OCI-LY1 (cell line): ENCODE results near the gene RASSF8.

Experiments
- EZH2 ChIP-seq: fragments of 200-600 bp; sonication (generic), shearing (Covaris generic); IDR thresholded peaks from 2 replicates; pipeline ENCODE4 v1.8.0; 2017; ENCODE audit warnings: borderline replicate concordance, mixed run types, mild to moderate bottlenecking, antibody characterized with exemption, low read length, moderate library complexity, mixed read lengths
- TF ChIP-seq, protein P1 (sequence below): fragments of 200-600 bp; sonication (generic), shearing (Covaris generic); IDR thresholded peaks from 2 replicates; pipeline ENCODE4 v1.5.1; 2017; ENCODE audit warnings: mild to moderate bottlenecking, antibody characterized with exemption, low read length, moderate library complexity, mixed read lengths

GRCh38 chr12:25950329-25951115 is 8.0 kb upstream of the RASSF8 start:
- TF ChIP-seq, protein P1, sequence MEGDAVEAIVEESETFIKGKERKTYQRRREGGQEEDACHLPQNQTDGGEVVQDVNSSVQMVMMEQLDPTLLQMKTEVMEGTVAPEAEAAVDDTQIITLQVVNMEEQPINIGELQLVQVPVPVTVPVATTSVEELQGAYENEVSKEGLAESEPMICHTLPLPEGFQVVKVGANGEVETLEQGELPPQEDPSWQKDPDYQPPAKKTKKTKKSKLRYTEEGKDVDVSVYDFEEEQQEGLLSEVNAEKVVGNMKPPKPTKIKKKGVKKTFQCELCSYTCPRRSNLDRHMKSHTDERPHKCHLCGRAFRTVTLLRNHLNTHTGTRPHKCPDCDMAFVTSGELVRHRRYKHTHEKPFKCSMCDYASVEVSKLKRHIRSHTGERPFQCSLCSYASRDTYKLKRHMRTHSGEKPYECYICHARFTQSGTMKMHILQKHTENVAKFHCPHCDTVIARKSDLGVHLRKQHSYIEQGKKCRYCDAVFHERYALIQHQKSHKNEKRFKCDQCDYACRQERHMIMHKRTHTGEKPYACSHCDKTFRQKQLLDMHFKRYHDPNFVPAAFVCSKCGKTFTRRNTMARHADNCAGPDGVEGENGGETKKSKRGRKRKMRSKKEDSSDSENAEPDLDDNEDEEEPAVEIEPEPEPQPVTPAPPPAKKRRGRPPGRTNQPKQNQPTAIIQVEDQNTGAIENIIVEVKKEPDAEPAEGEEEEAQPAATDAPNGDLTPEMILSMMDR = no peak
- TF ChIP-seq EZH2 = no peak
